A673 (cell line): ENCODE data around the gene RASGEF1C.

Experiments used
- CTCF ChIP-seq: fragments of 300-800, 200-600 bp; sonication (generic); conservative IDR thresholded peaks from 2 replicates; pipeline ENCODE4 v1.5.1; 2017; ENCODE audit warnings: low read depth, mild to moderate bottlenecking, antibody characterized with exemption, low read length, moderate library complexity, mixed read lengths
- EZH2 ChIP-seq: fragments of 200-600 bp; sonication (generic); IDR thresholded peaks from 2 replicates; pipeline ENCODE4 v1.6.1; 2017; ENCODE audit warnings: borderline replicate concordance, low read depth, mild to moderate bottlenecking, mixed read lengths, antibody characterized with exemption, low read length; ENCODE audit not compliant: poor library complexity, severe bottlenecking

DNA sequence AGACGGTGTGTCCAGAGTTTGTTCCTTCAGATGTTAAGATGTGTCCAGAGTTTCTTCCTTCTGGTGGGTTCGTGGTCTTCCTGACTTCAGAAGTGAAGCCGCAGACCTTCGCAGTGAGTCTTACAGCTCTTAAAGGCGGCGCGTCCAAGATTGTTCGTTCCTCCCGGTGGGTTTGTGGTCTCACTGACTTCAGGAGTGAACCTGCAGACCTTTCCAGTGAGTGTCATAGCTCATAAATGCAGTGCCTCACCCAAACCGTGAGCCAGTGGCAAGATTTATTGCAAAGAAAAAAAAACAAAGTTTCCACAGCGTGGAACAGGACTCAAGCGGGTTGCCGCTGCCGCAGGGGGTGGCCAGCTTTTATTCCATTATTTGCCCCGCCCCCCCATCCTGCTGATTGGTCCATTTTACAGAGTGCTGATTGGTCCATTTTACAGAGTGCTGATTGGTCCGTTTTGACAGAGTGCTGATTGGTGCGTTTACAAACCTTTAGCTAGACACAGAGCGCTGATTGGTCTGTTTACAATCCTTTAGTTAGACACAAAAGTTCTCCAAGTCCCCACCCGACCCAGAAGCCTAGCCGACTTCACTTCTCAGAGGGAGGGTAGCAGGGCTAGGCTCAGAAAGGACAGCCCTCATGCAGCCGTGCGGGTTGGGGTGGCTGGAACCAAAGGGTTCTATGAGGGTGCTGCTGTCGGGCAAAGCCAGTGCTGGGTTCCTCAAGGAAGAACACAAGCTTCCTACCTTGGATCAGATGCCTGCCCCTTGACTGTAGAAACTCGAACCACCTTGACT is 128.3 kb downstream of the RASGEF1C start:
- no peak for TF ChIP-seq CTCF
- TF ChIP-seq EZH2, result no peak
